Sigmoid colon (tissue), 4 donors: ENCODE measurements around the gene PSORS1C1.

Source experiments
- CTCF ChIP-seq, 4 experiments: fragments of 450-650 bp in 3 of 4; fragments of 200-600 bp in 1 of 4; IDR thresholded peaks; one replicate each; pipeline ENCODE4 v1.5.1; 2016 to 2019; ENCODE audit warnings: antibody characterized with exemption in 4 of 4, mild to moderate bottlenecking in 3 of 4, moderate library complexity in 2 of 4
- POLR2A ChIP-seq, 2 donors: fragments of 450-650 bp; IDR thresholded peaks; one replicate each; pipeline ENCODE4 v1.6.1; 2016; ENCODE audit warnings: antibody characterized with exemption in 2 of 2, mild to moderate bottlenecking in 2 of 2, moderate library complexity in 2 of 2
- POLR2AphosphoS5 ChIP-seq, 4 donors: sonication (generic); formaldehyde crosslinking; IDR thresholded peaks; one replicate each; pipeline ENCODE4 v1.6.1; 2017; ENCODE audit warnings: antibody characterized with exemption in 4 of 4

GRCh38 chr6:31116661-31117385 is 2.2 kb downstream of the PSORS1C1 start:
- TF ChIP-seq CTCF (IDR thresholded peaks at IDR 0.05) (no peak), POLR2AphosphoS5 (IDR thresholded peaks at IDR 0.05) (peak in 2 of 4 donors; percentile 16 to 49), POLR2A (IDR thresholded peaks at IDR 0.05) (no peak)
